ENCODE measurements around the gene DPYSL3.

DPYSL3 gene

DNA sequence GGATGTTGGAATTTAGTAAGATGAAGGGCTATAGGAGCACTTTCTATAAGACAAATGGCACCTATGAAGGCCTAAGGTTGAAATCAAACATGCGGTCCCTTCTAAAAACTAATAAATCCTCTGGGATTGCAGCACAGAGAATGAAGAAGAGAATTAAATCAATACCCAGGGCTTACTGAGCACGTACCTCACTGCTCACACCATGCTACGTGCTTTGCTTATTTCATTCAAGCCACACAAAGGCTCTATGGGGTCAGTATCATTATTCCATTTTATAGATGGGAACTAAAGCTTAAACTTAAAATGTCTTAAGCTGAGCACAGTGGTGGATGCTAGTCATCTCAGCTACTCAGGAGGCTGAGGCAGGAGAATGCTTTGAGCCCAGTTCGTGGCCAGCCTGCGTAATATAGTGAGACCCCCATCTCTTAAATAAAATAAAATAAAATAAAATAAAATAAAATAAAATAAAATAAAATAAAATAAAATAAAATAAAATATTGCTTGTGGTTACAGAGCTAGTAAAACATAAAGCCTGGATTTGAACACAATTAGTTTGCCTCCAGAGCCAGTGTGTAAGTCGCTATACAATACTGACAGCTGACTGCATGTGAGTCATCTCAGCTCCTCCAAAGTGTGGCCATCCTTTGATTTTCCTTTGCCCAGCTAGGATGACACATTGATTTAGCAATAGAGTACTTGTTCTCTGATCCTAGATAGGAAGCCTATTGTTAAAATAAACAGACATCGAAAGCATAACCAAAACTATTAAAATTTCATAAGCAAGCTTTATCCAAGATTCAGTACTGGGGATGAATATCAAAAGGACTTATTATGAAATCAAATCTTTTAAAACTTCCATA is 20.9 kb upstream of the DPYSL3 start:
- TF ChIP-seq CTCF (IDR thresholded peaks at IDR 0.05; ENCODE audit: low read depth, low read length) = no peak

DNA sequence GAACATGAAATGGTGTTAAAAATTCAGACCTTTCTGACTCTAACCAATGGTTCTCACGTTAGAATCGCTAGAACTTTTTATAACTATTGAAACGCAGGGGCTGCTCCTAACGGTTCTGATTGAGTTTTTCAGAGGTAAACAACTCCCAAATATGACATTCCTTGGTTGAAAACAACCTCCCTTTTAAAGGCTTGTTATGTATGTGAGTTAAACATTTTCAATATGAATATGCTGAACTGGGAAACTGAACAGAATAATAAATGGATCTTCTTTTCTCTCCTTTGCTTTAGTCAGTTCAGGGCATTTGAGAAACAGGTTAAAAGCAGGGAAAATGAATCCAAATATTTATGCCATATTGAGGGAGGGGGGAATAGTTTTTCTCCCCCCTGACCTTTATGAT is 13.2 kb upstream of the DPYSL3 start:
- TF ChIP-seq CTCF (IDR thresholded peaks at IDR 0.05; ENCODE audit: low read depth, low read length) = no peak
- DNase-seq (ENCODE audit: extremely low read depth, low read depth) = no peak

More for the DNA sequence above, 20.9 kb upstream of the DPYSL3 start:
- no peak for DNase-seq (ENCODE audit: extremely low read depth, low read depth)

GRCh38 chr5:147522435-147522834 is 12.6 kb upstream of the DPYSL3 start:
- TF ChIP-seq CTCF (IDR thresholded peaks at IDR 0.05; ENCODE audit: low read depth, low read length) = no peak
- no peak for DNase-seq (ENCODE audit: extremely low read depth, low read depth)

GRCh38 chr5:147520450-147520849 is 10.6 kb upstream of the DPYSL3 start:
- DNase-seq (ENCODE audit: extremely low read depth, low read depth) = no peak
- no peak for TF ChIP-seq CTCF (IDR thresholded peaks at IDR 0.05; ENCODE audit: low read depth, low read length)

DNA sequence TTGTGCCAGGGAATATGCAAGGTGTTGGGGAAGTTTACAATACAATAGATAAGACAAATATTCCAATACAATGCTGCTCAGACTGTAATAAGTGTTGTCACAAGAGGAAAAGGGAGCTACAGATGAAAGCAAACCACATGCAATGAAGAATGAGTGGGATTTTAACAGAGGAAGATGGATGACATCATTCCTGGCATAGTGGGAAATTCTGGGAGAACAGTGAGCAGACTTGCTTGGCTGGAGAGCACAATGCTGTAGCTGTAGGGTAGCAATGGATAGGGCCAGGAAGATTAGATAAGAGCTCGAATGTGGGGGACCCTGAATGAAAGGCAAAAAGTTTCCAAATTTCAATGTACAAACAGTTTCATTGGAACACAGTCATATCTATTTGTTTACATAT is 9.5 kb upstream of the DPYSL3 start:
- no peak for TF ChIP-seq CTCF (IDR thresholded peaks at IDR 0.05; ENCODE audit: low read depth, low read length)
- no peak for DNase-seq (ENCODE audit: extremely low read depth, low read depth)

DNA sequence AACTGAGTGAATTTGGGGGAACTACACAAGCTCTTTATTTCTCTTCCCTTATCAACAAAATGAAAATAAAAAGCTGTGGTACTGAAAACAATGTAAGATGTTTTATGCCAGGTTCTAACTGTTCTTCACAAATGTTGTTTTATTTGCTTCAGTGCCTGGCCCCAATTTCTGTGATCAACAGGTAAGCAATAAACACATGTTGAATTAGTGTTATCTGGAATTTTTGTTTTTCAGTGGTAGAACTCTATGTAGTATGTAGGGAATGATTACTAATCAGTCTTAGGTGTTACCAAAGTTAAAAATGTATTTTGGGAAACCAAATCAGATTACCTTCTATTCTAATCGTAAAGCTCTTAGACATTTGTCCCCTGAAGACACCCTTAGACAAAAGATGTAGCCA is 7.5 kb upstream of the DPYSL3 start:
- no peak for TF ChIP-seq CTCF (IDR thresholded peaks at IDR 0.05; ENCODE audit: low read depth, low read length)
- no peak for DNase-seq (ENCODE audit: extremely low read depth, low read depth)

- TF ChIP-seq CTCF (IDR thresholded peaks at IDR 0.05; ENCODE audit: low read depth, low read length) = no peak
- DNase-seq (ENCODE audit: extremely low read depth, low read depth) = no peak
These were observed 5.4 kb upstream of the DPYSL3 start for GRCh38 chr5:147515269-147515668.

Data from AG09319 (cell line).